IPS DF 4.7 (cell line): Measurements from ENCODE around the gene CLEC19A.

Source experiments
- DNase-seq: peaks from one replicate; pipeline ENCODE4 v3.0.0-alpha.2; 2013; ENCODE audit warnings: low spot score; ENCODE audit errors: extremely low read depth

CLEC19A gene

GRCh38 chr16:19323596-19323995, 38.1 kb downstream of the CLEC19A start:
- DNase-seq = no peak

DNA sequence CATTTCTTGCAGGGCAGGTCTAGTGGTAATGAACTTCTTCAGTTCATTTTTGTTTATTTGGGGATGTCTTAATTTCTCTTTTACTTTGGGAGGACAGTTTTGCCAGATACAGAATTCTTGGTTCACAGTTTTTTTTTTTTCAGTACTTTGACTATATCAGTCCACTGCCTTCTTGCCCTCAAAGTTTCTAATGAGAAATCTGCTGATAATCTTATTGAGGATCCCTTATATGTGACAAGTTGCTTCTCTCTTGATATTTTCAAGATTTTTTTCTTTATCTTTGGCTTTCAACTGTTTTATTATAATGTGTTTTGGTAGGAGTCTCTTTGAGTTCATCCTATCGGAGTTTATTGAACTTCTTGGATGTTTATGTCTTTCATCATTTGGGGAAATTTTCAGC, 42.8 kb downstream of the CLEC19A start:
- DNase-seq = no peak

DNA sequence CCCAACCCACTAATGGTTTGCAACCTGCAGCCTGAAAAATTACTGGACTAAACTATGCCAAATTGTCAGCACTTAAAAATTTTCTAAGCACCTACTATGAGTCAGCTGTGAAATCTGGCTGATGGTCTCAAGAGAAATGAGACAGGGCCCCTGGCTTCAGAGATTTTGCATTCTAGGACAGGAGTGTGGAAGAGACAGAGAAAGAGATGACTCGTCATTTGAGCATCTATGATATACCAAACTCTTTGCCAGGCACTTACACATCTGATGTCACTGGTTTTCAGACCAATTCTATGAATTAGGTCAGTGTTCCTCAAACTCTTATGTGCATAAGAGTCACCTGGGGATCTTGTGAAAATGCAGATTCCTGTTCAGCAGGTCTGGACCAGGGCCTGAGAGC, 44.4 kb downstream of the CLEC19A start:
- DNase-seq = no peak

- no peak for DNase-seq
Measured at GRCh38 chr16:19330841-19331397, 45.4 kb downstream of the CLEC19A start.

DNA sequence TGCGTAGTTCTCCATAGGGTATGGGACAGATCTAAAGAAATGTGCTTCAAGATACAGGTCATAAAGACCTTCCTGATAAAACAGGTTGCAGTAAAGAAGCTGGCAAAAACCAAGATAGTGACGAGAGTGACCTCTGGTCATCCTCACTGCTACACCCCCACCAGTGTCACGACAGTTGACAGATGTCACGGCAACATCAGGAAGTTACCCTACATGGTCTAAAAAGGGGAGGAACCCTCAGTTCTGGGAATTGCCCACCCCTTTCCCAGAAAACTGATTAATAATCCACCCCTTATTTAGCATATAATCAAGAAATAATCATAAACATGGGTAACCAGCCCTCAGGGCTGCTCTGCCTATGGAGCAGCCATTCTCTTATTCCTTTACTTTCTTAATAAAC, 46.3 kb downstream of the CLEC19A start:
- DNase-seq = no peak

GRCh38 chr16:19338335-19338734, 52.8 kb downstream of the CLEC19A start:
- DNase-seq = no peak

- no peak for DNase-seq
Measured at GRCh38 chr16:19344224-19344801, 58.8 kb downstream of the CLEC19A start.

DNA sequence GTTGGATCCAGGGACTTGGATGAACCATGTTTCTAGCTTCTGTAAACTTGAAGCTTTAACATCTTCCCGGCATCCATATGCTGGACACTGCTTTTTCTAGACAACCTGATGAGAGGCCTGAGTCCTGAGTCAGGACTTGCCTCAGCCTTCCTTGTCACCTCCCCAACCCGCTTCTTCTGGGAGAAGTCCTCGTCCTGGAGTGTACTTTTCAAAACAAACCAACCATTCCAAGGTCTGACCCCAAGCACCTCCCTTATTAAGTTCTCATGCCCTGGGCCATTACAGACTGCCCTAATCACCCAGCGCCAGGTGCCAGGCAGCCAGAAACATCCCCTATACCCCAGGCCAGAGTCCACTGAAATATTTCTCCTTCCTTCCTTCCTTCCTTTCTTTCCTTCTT, 59.4 kb downstream of the CLEC19A start:
- no peak for DNase-seq

DNA sequence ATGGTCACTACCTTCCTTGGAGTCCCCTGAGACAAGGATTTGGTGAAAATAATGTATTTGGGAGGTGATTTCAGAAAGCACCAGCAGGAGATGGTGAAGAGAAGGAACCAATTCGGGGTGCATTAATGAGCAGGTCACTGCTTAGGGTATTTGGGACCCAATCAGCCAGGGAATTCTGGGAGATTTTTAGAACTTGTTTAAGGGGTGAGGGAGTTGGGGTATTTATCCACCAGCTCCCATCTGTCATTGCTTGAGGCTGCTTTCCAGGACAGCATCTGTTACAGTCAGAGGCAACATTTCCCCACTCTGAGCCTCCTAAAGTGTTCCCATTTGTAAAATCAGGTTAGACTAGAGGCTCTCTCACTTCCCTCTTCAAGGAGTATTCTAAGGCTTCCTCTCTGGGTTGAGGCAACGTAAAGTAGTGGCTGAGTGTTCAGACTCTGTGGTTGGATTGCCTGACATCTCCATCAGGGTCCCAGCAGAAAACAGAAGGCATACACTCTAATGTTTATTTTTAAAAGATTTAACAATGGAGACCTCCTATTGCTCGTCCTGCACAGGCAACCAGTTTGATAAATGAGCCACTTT, 60.9 kb downstream of the CLEC19A start:
- DNase-seq = no peak

- no peak for DNase-seq
Measured at GRCh38 chr16:19348125-19348524, 62.6 kb downstream of the CLEC19A start.

DNA sequence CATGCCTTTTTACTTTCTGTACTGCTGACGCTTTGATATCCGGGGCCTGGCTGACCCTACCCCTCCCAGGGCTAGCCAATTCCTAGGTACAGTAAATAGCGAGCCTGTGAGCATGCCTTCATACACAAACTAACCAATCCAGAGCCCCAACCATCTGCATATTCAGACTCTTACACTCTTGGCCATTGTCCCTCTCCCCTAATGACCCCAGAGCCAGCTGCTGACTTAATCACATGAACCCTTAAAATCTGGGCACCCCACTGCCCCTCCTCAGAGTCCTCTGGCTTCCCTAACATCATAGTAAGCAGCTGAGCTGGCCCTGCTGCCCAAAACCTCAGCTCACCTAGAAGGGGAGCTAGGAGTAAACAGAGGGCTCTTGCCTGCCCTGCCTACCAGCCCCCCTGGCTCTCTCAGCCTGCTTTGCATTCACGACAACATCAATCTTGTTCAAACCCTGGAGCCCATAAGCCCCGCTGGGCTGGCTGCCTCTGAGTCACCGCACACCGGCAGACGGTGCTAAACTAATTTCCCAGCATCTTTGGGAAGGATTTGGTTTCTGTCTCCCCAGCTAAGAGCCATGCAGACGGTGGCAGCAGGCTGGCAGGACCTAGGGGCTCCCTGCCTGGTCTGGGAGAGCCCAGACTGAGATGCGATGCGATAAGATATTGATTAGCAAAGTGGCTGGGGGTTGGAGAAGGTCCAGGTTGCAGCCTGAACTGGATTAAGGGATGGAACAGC, 63.2 kb downstream of the CLEC19A start:
- no peak for DNase-seq

GRCh38 chr16:19354371-19354770, 68.8 kb downstream of the CLEC19A start:
- DNase-seq = no peak

DNA sequence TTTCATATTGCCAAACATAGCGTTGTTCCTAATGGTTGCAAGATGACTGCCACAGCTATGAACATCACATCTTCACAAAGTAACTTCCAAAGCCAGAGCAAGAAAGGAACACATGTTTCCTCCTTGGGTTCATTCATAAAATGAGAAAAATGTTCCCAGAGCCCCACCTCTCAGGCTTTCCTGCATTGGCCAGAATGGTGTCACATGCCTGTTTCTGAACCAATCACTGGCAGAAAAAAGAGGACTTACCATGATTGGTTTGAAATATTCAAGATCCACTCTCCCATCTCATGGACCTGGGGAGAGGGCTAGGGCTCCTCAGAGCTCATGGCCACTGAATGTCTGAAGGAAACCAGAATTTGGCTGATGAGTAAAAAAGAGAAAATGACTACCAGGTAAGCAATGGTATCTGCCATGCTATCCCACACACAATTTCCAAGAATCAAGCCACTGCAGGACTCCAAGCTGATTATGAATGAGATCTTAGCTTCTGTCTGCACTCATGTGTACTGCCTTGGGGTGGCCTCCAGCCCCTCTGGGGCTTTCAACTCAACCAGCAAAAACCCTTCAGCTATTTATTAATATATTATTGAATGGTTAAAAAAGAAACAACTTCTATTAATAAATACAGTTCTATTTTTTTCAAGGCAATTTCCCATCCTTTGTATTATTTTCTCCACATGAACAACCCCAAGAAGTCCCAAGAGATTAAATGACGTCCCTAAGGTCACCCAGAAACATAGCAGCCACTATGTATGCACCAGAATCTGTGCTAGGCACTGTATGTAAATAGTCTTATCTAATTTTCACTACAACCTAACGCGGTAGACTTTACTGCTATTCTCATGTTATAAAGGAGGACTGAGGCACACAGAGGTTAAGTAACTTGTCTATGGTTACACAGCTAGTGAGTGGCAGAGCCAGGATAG, 70.8 kb downstream of the CLEC19A start:
- no peak for DNase-seq

DNA sequence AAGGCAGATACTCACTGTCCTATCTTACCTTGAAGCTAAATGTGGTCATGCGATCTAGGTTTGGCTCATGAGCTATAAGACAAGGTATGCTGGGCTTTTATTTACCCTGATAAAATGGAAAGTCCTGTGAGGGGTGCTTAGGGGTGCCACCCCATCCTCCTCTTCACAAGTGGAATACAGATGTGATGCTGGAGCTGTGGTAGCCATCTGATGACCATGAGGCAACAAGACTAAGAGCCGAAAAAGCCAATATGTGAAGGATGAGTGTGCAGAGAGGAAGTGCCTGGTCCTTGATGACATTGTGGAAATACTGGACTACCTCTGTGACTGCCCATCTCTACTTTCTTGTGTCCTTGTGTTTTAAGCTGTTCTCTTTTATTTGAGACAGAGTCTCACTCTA, 74.0 kb downstream of the CLEC19A start:
- no peak for DNase-seq
